Spleen (tissue), 11 donors: ENCODE data around the gene DHX9. TPM values are rescaled to one million over a fixed set of nuclear protein-coding genes. Genes with fewer than 3 reads are reported as not detected.

Source experiments
- DNase-seq: peaks from one replicate; pipeline ENCODE4 v3.0.0-alpha.2; 2020
- H3K27ac ChIP-seq, 8 donors: fragments of 200-600 bp; sonication (generic) in 7 of 8; 1 replicate in 4 of 8; 2 replicates in 4 of 8; pipeline versions ENCODE4 v1.5.0 to v1.8.0; 2016 to 2021; ENCODE audit warnings: inconsistent platforms in 4 of 8, mild to moderate bottlenecking in 4 of 8, moderate library complexity in 1 of 8
- H3K27me3 ChIP-seq, 7 donors: fragments of 200-600 bp; sonication (generic) in 6 of 7; replicated peaks in 1 of 7; 1 replicate in 4 of 7; 2 replicates in 3 of 7; pipeline versions ENCODE4 v1.5.0 to v1.8.0; 2016 to 2021; ENCODE audit warnings: inconsistent platforms in 3 of 7, mild to moderate bottlenecking in 1 of 7
- H3K36me3 ChIP-seq, 6 donors: fragments of 200-600 bp; sonication (generic) in 5 of 6; 1 replicate in 4 of 6; 2 replicates in 2 of 6; pipeline versions ENCODE4 v1.5.0 to v1.8.0; 2016 to 2021; ENCODE audit warnings: inconsistent platforms in 2 of 6
- H3K4me1 ChIP-seq, 6 donors: fragments of 200-600 bp; sonication (generic) in 5 of 6; 1 replicate in 3 of 6; 2 replicates in 3 of 6; pipeline versions ENCODE4 v1.5.0 to v1.8.0; 2016 to 2021; ENCODE audit warnings: inconsistent platforms in 3 of 6
- H3K4me3 ChIP-seq, 8 donors: fragments of 200-600 bp; sonication (generic) in 7 of 8; 1 replicate in 4 of 8; 2 replicates in 4 of 8; pipeline versions ENCODE4 v1.5.0 to v1.8.0; 2016 to 2021; ENCODE audit warnings: inconsistent platforms in 4 of 8, mild to moderate bottlenecking in 4 of 8, moderate library complexity in 2 of 8
- H3K9me3 ChIP-seq, 8 donors: fragments of 200-600 bp; sonication (generic) in 7 of 8; 1 replicate in 4 of 8; 2 replicates in 4 of 8; pipeline versions ENCODE4 v1.5.0 to v1.8.0; 2016 to 2021; ENCODE audit warnings: inconsistent platforms in 4 of 8
- POLR2A ChIP-seq, 3 donors: fragments of 450-650 bp; IDR thresholded peaks; one replicate each; pipeline ENCODE4 v1.5.1; 2017; ENCODE audit warnings: antibody characterized with exemption in 3 of 3, mild to moderate bottlenecking in 1 of 3
- POLR2AphosphoS5 ChIP-seq, 3 donors: sonication (generic); formaldehyde crosslinking; IDR thresholded peaks; one replicate each; pipeline ENCODE4 v1.5.1; 2017; ENCODE audit warnings: antibody characterized with exemption in 3 of 3
- WGBS, 5 donors: extraction: QIAGEN DNeasy Blood & Tissue Kit in 3 of 5; methylation state at CpG; one replicate each; pipeline versions ENCODE4 v1.1.5 to v1.1.7; 2013 to 2018; 5-methylcytosine and 5-hydroxymethylcytosine counted together
- intact Hi-C: fragments of 100-400 bp; cut with DNase I; formaldehyde crosslinking; loops from one replicate; pipeline ENCODE4 v1.15.0; 2023; ENCODE audit warnings: low total_unique reads
- polyA plus RNA-seq, 3 donors: library from polyadenylated mRNA; stranded (reverse); fragments of 200-250 nt; gene quantifications; one replicate each; pipeline ENCODE4 v1.2.1, GENCODE V29; 2013
- total RNA-seq, 7 donors: library from RNA; depleted of rRNA in 3 of 7; stranded (reverse); fragments of >200 nt in 3 of 7; fragmentation: NEBNext Ultra II Directional in 4 of 7; extraction: Animal tissue kit (Norgen Biotek cat#: 25700) in 4 of 7; gene quantifications; one replicate each; pipeline versions ENCODE4 v1.1.0 to v1.2.1, GENCODE V29; 2016 to 2021
- TF ChIP-seq, protein P1 (sequence below), 11 experiments: fragments of 200-600 bp in 7 of 11; fragments of 450-650 bp in 4 of 11; sonication (generic) in 4 of 11; IDR thresholded peaks in 8 of 11; conservative IDR thresholded peaks in 3 of 11; 1 replicate in 7 of 11; 2 replicates in 4 of 11; pipeline versions ENCODE4 v1.4.0 to v1.8.0; 2016 to 2021; ENCODE audit warnings: antibody characterized with exemption in 11 of 11, inconsistent platforms in 4 of 11, mild to moderate bottlenecking in 1 of 11
- donor health status: healthy with polysubstance abuse.
- donor health status: DM: no; HTN: no; CAD: no; lungs with moderate emphysema.
- donor health status: DM: no; HTN: no; CAD: no.
- donor health status: Bipolar disorder and iron deficiency.
- donor health status: healthy.
- donor health status: DM: no; HTN: no; CAD: no.
- donor health status: DM: yes; HTN: yes; CAD: no.

Gene DHX9
- total and polyA plus RNA-seq, 10 donors = 61.0 to 145 (median 110) TPM

GRCh38 chr1:182816863-182817262 is 22.3 kb upstream of the DHX9 start:
- Histone ChIP-seq H3K27me3 (no peaks in the 10 kb centered on the region), H3K4me3 (no peak overlapping the region), H3K36me3 (peaks cover 0 to 100% (median 54%) of the 10 kb centered on the region in 6 donors), H3K9me3 (no peaks in the 10 kb centered on the region), H3K4me1 (no peaks in the 10 kb centered on the region), H3K27ac (no peak overlapping the region)
- no peak for DNase-seq
- intact Hi-C loops = no loop called here
- TF ChIP-seq POLR2AphosphoS5 (IDR thresholded peaks at IDR 0.05) (no peak), POLR2A (IDR thresholded peaks at IDR 0.05) (no peak)
- 93 to 100% (median 96%) methylated on average over 2 of the region's 2 CpGs for WGBS, 5 donors

GRCh38 chr1:182817802-182818201 is 21.3 kb upstream of the DHX9 start:
- 81 to 91% (median 85%) methylated on average over 3 of the region's 3 CpGs for WGBS, 5 donors
- Histone ChIP-seq H3K4me1 (no peaks in the 10 kb centered on the region), H3K27ac (no peak overlapping the region), H3K9me3 (no peaks in the 10 kb centered on the region), H3K27me3 (no peaks in the 10 kb centered on the region), H3K4me3 (no peak overlapping the region), H3K36me3 (peaks cover 0 to 100% (median 55%) of the 10 kb centered on the region in 6 donors)
- DNase-seq = no peak
- intact Hi-C loops = no loop called here
- TF ChIP-seq POLR2A (IDR thresholded peaks at IDR 0.05) = no peak
- TF ChIP-seq, protein P1, sequence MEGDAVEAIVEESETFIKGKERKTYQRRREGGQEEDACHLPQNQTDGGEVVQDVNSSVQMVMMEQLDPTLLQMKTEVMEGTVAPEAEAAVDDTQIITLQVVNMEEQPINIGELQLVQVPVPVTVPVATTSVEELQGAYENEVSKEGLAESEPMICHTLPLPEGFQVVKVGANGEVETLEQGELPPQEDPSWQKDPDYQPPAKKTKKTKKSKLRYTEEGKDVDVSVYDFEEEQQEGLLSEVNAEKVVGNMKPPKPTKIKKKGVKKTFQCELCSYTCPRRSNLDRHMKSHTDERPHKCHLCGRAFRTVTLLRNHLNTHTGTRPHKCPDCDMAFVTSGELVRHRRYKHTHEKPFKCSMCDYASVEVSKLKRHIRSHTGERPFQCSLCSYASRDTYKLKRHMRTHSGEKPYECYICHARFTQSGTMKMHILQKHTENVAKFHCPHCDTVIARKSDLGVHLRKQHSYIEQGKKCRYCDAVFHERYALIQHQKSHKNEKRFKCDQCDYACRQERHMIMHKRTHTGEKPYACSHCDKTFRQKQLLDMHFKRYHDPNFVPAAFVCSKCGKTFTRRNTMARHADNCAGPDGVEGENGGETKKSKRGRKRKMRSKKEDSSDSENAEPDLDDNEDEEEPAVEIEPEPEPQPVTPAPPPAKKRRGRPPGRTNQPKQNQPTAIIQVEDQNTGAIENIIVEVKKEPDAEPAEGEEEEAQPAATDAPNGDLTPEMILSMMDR (IDR thresholded peaks at IDR 0.05 in 8 of 11, conservative IDR thresholded peaks at IDR 0.05 in 3 of 11) = no peak
- no peak for TF ChIP-seq POLR2AphosphoS5 (IDR thresholded peaks at IDR 0.05)

DNA sequence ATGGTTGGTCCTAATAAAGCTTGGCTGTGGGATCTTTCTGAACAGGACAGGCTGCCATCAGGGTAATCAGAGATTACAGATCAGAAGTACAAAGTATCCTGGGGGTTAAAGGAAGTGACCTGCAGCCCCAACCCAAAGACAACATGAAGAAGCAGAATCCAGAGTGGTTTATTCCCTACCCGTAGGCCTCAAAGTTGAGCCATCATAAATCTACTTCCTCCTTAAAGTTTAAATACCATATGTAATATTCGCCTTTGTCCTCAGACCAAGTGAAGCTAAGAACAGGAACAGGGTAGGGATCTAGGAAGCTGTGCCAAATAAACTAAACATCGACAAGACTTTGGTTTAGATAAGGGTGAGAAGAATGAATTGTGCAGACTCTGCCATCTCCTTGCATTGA is 15.9 kb upstream of the DHX9 start:
- no peak overlapping the region for H3K27ac ChIP-seq
- no peak for TF ChIP-seq POLR2A (IDR thresholded peaks at IDR 0.05)
- TF ChIP-seq, protein P1 (IDR thresholded peaks at IDR 0.05 in 8 of 11, conservative IDR thresholded peaks at IDR 0.05 in 3 of 11) = no peak
- no peak for TF ChIP-seq POLR2AphosphoS5 (IDR thresholded peaks at IDR 0.05)
- intact Hi-C loops = no loop called here
- H3K36me3 ChIP-seq = peaks cover 0 to 98% (median 21%) of the 10 kb centered on the region in 6 donors
- H3K9me3 ChIP-seq = no peaks in the 10 kb centered on the region
- no peaks in the 10 kb centered on the region for H3K27me3 ChIP-seq
- H3K4me3 ChIP-seq = no peak overlapping the region
- WGBS, 5 donors = 52 to 80% (median 60%) methylated on average over 3 of the region's 3 CpGs
- DNase-seq = no peak
- no peaks in the 10 kb centered on the region for H3K4me1 ChIP-seq

DNA sequence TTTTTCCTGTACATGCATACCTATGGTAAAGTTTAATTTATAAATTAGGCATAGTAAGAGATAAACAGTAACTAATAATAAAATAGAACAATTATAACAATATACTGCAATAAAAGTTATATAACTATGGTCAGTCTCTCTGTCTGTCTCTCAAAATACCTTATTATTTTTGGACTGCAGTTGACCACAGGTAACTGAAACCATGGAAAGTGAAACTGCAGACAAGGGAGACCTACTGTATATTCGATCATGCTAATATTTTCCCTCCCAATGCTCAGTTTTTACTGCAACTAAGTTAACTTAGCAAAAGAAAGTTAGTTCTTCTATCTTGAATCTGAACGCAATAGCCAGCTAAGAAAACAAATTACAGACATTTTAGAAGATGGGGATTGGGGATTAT is 12.3 kb upstream of the DHX9 start:
- TF ChIP-seq, protein P1 (IDR thresholded peaks at IDR 0.05 in 8 of 11, conservative IDR thresholded peaks at IDR 0.05 in 3 of 11) = no peak
- TF ChIP-seq POLR2A (IDR thresholded peaks at IDR 0.05) = no peak
- intact Hi-C loops = no loop called here
- Histone ChIP-seq H3K9me3 (no peaks in the 10 kb centered on the region), H3K27me3 (no peaks in the 10 kb centered on the region), H3K36me3 (peaks cover 0 to 98% (median 9%) of the 10 kb centered on the region in 6 donors), H3K27ac (no peak overlapping the region), H3K4me1 (peaks cover 0 to 11% (median 0%) of the 10 kb centered on the region in 6 donors), H3K4me3 (no peak overlapping the region)
- WGBS, 5 donors = 84 to 96% (median 88%) methylated on average over 2 of the region's 2 CpGs
- no peak for DNase-seq
